ENCODE data around the gene WFDC8.

Gene WFDC8

DNA sequence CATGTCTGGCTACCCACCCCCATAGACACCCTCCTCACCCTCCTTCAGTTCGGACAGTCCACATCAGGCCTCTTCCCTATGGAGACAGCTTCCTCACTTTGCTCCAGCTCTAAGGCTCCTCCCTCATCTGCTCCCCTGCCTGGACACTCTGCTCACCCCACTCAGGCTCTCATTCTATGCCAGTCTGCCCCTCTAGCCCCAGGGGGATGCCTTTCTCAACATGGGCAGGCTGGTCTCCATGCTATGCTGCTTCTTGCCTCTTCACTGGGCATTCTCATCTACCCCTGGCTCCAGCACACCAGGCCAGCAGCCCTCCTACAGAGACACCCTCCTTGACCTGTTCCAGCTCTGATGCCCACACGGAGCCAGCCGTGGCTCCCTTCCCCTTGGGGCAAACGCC lies at the start of gene WFDC8:
TSS of gene WFDC8 (minus strand) at position 101 of the 400 bp plus-strand sequence. CDS start at position 64, 37 bp downstream.
- TF ChIP-seq, protein P1, sequence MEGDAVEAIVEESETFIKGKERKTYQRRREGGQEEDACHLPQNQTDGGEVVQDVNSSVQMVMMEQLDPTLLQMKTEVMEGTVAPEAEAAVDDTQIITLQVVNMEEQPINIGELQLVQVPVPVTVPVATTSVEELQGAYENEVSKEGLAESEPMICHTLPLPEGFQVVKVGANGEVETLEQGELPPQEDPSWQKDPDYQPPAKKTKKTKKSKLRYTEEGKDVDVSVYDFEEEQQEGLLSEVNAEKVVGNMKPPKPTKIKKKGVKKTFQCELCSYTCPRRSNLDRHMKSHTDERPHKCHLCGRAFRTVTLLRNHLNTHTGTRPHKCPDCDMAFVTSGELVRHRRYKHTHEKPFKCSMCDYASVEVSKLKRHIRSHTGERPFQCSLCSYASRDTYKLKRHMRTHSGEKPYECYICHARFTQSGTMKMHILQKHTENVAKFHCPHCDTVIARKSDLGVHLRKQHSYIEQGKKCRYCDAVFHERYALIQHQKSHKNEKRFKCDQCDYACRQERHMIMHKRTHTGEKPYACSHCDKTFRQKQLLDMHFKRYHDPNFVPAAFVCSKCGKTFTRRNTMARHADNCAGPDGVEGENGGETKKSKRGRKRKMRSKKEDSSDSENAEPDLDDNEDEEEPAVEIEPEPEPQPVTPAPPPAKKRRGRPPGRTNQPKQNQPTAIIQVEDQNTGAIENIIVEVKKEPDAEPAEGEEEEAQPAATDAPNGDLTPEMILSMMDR (IDR thresholded peaks at IDR 0.05; ENCODE audit: control insufficient read depth, extremely low read depth, insufficient read depth), result no peak
- no peak for DNase-seq (ENCODE audit: low read depth)
- H3K4me3 ChIP-seq (ENCODE audit: low read depth, low read length), result no peak within 1 kb of the TSS

DNA sequence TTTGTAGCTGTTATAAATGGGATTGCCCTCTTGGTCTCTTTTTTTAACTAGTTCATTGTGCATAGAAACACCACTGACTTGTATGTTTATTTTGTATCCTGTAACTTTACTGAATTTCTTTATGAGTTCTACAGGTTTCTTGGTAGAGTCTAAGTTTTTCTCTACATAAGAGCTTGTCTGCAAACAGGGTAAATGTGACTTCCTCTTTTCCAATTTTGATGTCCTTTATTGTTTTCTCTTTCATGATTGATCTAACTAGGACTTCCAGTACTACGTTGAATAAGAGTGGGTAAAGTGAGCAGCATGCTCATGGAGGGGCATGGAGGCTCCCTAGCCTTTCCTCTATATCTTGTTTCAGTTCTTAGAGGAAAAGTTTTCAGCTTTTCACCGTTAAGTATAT lies 47.5 kb upstream of the WFDC8 start:
- TF ChIP-seq, protein P1 (IDR thresholded peaks at IDR 0.05; ENCODE audit: control insufficient read depth, extremely low read depth, insufficient read depth), result no peak
- H3K4me3 ChIP-seq (ENCODE audit: low read depth, low read length), result no peak overlapping the region
- no peak for DNase-seq (ENCODE audit: low read depth)

DNA sequence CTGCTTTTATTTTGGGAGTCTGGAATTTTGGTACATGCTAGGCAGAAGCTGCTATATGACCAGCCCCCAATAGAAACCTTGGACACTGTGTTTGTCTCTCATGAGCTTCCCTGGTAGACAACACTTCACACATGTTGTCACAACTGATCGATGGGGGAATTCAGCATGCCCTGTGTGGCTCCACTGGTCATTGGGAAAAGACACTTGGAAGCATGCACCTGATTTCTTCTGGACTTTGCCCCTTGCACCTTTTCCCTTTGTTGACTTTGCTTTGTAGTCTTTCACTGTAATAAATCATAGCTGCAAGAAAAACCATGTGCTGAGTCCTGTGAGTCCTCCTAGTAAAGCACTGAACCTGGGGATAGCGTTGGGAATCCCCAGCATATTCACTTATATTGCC lies 42.5 kb upstream of the WFDC8 start:
- TF ChIP-seq, protein P1 (IDR thresholded peaks at IDR 0.05; ENCODE audit: control insufficient read depth, extremely low read depth, insufficient read depth), result no peak
- no peak overlapping the region for H3K4me3 ChIP-seq (ENCODE audit: low read depth, low read length)
- DNase-seq (ENCODE audit: low read depth), result no peak

DNA sequence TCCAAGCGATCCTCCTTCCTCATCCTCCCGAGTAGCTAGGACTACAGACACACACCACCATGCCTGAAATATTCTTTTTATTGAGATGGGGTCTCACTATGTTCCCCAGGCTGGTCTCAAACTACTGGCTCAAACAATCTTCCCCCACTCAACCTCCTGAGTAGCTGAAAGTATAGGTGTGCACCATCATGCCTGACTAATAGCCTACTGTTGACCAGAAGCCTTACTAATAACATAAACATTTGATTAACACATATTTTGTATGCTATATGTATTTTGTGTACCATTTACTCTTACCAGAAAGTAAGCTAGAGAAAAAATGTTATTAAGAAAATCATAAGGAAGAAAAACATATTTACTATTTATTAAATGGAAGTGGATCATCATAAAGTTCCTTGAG lies 38.5 kb upstream of the WFDC8 start:
- no peak overlapping the region for H3K4me3 ChIP-seq (ENCODE audit: low read depth, low read length)
- TF ChIP-seq, protein P1 (IDR thresholded peaks at IDR 0.05; ENCODE audit: control insufficient read depth, extremely low read depth, insufficient read depth), result no peak
- no peak for DNase-seq (ENCODE audit: low read depth)

DNA sequence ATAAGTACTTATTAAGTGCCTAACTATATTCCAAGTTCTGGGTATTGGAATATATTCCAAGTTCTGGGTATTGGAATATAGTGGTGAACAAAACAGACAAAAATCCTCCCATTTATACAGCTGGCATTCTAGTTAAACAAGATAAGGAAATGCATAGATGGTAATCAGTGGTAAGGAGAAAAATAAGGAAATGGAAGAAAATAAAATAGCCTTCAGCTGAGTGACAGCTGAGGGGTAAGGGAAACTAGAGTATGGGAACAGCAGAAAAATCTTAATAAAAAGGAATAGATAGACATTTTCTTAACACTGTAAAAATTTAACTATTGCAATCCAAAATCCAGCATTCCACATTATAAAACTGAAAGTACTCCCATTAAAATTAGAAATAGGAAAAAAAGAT lies 33.2 kb upstream of the WFDC8 start:
- no peak for DNase-seq (ENCODE audit: low read depth)
- TF ChIP-seq, protein P1 (IDR thresholded peaks at IDR 0.05; ENCODE audit: control insufficient read depth, extremely low read depth, insufficient read depth), result no peak
- H3K4me3 ChIP-seq (ENCODE audit: low read depth, low read length), result no peak overlapping the region

DNA sequence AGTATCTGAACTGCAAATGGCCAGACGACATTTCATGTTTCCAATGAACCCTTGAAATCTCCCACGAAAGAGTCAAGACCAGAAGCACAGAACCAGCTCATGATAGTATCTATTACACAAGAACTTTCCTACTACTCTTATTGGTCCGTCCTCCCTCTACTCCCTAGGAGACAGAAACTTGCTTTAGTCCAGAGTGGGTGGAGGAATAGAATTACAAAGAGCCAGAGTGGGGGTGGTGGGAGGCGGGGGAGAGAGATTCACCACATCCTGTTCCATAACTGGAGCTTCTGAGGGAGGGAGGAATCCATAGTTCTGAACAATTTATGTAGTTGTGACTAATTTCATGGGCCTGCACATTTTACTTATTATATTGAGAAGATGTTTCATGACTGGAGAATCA lies 32.0 kb upstream of the WFDC8 start:
- no peak for DNase-seq (ENCODE audit: low read depth)
- H3K4me3 ChIP-seq (ENCODE audit: low read depth, low read length), result no peak overlapping the region
- TF ChIP-seq, protein P1 (IDR thresholded peaks at IDR 0.05; ENCODE audit: control insufficient read depth, extremely low read depth, insufficient read depth), result no peak

DNA sequence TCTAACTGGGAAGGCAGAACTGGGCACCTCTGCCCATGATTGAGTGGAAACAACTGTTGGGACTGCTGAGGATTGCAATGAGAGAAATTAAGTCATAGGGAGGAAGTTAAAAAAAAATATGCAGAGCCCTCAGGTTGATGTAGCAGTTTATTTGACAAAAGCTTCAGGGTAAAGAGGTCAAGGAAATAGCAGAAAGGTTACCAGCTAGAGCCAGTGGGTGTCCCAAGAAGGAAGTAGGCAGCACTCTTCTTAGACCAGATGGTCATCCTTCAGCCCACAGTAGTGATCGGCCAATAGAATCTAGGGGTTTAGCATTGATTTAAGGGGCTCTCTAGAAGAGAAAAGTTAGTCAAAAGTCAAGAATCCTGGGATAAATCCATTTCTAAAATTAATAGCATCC lies 28.7 kb upstream of the WFDC8 start:
- DNase-seq (ENCODE audit: low read depth), result no peak
- TF ChIP-seq, protein P1 (IDR thresholded peaks at IDR 0.05; ENCODE audit: control insufficient read depth, extremely low read depth, insufficient read depth), result no peak

More for the DNA sequence above, 28.7 kb upstream of the WFDC8 start:
- no peak overlapping the region for H3K4me3 ChIP-seq (ENCODE audit: low read depth, low read length)
